Epithelial cell of prostate (primary cell): ENCODE results near the gene GNB2.

ENCODE experiments used
- DNase-seq: peaks from one replicate; pipeline ENCODE4 v3.0.0-alpha.2; 2011; ENCODE audit warnings: low read depth, low spot score
- H3K27ac ChIP-seq: fragments of 450-650 bp; 2 replicates; pipeline ENCODE4 v1.5.1; 2017; ENCODE audit warnings: mild to moderate bottlenecking

Gene GNB2

DNA sequence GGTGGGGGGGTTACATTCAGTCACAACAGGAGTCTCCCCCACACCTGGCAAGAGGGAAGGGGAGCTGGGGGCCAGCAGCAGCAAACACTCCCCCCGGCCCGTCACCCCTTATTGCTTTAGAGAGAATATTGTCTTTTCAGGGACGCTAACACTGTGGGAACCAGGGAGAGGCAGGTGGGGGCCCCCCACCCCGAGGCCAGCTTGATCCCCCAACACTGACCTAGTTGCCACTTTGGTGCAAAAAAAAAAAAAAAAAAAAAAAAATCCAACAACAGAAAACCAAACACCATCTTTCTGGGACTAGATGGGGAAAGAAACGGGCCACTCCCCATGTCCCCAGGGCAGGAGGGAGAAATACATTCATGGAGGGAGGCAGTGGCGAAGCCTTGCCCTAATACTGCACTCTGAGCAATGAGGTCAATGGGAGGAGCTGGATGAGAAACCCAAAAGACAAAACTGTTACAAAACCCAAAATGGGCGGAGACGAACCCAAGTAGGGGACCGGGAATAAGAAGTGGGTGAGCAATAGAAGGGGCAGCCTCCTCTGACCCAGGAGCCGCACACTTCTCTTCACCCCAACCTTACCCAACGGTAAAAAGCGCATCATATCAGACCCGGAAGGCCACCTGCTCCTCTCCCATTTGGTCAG is 6.5 kb downstream of the GNB2 start:
- H3K27ac ChIP-seq = peak overlapping the region; percentile 3
- DNase-seq = no peak

DNA sequence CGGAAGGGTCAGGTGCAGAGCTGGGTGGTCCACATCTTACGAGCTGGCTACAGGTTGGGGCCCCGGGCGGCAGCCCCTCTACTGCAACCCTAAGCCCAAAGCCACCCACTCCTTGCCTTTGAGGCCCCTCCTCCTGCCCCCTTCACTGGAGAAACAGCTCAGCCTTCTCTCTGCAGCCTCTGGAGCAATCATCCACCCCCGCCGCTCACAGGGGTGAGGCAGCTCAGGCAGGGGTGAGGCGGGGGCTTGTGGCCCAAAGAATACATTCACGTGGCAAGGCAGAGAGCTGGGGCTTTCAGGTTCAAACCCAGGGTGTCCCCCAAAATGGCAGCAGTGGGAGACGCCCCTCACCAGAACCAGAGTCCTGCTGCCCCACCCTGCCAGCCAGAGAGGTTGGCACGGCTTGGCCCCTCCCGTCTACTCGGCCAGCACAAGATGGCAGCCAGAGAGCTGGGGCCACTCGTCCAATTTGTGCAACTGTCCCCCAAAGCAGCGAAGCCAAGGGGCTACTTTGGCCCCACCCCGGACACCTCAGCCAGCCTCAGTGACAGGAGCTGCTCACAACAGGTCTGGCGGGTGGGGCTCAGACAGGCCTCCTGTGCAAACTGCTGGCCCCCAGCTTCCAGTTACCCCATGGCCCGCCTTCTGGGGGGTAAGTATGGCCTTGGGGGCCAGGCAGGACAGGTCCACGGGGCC is 7.2 kb downstream of the GNB2 start:
- H3K27ac ChIP-seq = no peak overlapping the region
- no peak for DNase-seq

DNA sequence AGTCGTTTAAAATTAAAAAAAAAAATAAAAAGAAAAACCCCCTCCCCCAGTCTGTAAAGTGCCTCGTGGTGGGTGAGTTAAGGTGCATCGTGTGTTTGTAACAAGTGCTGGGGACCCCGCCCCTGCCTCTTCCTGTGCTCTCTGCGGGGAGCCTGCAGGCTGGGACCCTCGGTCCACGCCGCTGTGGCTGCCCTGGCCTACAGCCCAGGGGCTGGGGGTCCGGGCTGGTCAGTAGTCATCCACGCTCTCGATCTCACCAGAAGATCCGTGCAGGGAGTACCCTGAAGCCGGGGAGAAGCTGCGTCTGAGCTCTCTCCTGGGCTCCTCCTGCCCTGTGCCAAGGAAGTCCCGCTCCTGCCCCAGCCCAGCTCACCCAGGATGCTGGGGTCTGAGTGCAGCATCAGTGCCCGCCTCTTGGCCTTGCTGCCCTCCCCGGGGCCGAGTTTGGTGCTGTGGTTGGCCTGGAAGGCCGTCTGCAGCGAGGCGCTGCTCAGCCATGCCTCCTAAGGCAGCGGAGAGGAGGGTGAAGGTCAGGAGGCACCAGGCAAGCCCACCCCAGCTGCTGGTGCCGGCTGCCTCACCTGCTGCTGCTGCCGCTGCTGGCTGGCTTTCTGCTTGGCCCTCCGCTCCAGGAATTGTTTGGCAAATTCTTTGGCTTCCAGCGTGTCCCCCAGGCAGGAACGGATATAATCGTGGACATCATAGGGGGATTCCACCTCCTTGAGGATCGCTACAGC is 8.1 kb downstream of the GNB2 start:
- H3K27ac ChIP-seq = no peak overlapping the region

DNA sequence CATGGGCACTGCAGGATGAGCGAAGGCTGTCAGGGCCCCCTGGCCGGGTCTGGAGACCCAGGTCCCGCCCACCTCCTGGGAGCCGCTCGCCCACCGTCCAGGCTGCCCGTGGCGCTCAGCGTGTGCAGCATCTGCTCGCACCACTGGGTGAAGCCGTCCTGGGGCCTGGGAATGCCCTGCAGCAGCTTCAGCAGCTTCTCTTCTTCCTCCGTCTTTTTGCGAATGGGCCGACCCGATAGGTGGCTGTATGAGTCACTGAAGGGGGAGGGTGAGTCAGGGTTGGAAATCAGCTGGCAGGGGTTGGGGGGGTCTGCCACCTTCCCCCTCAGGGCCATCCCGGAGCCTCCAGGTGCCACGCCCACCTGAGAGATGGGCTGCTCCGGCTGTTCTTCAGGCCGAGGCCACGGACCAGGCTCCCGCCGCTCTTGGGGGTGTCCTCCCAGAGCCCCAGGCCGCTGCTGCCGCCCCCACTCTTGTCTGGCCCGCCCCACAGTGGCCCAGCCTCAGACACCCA is 8.7 kb downstream of the GNB2 start:
- no peak overlapping the region for H3K27ac ChIP-seq
- no peak for DNase-seq

More for the DNA sequence above, 8.1 kb downstream of the GNB2 start:
- no peak for DNase-seq

DNA sequence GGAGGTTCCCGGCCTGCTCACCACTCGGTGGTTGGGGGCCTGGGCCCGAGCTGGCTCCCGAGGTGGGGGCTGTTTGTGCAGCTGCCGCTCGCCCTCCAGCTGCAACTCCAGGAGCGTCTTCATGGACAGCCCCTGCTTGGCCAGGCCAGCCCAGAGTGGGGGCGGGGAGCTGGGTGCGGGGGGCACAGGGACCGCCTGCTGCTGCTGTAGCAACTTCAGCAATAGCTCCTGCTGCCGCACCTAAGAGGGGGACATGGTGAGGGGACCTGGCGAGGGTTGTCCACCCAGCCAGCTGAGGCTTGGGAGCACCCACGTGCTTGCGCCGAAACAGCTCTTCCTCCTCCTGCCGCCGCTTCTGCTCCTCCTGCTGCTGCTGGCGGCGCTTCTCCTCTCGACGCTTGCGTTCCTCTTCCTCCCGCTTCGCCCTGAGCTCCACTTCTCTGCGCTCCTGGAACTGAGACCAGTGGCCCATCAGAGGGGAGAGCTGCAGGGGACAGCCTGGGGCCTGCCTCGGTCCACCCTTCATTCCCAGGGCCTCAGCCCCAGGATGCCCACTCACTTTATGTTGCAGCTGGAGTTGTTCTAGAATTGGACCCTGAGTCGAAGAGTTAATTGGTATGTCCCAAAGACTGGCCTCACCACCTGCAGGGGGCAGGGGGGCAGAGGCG is 9.6 kb downstream of the GNB2 start:
- DNase-seq = no peak
- H3K27ac ChIP-seq = no peak overlapping the region

DNA sequence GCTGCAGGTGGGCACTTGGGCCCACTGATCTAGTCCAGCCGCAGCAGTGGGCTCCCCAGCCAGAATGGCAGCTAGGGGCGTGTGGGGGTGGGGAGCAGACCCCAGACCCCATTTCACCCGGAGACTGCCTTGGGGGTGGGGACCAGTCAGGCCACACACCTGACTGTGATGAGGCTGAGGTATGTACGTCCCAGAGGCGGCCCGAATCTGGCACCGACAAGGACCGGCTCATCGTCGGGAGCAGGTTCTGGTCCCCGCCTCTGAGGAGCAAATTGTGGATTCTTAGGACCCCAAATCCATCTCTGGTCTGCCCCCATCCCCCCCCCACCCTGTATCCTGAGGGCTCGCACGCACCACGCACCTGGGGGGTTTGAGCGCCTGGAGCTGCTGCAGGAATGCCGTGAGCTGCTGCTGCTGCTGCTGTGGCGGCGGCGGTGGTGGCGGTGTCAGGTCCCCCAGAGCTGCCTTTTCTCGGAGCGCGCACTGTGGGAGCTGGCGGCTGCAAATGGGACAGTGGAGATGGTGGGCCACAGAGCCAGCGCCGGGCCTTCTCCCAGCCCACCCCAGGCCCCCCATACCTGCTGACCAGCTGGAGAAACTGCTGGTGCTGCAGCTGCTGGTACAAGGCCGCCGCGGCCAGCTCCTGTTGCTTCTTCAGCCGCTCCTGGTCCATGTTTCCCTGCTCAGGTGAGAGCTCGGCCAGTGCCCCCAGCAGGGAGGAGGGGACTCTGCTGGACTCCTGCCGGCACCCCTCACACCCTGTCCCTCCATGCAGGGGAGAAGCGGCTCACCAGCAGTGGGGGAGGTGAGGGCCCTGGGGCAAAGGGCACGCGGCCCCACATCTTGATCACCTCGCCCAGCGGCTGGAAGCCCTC is 10.4 kb downstream of the GNB2 start:
- H3K27ac ChIP-seq = no peak overlapping the region
- no peak for DNase-seq

DNA sequence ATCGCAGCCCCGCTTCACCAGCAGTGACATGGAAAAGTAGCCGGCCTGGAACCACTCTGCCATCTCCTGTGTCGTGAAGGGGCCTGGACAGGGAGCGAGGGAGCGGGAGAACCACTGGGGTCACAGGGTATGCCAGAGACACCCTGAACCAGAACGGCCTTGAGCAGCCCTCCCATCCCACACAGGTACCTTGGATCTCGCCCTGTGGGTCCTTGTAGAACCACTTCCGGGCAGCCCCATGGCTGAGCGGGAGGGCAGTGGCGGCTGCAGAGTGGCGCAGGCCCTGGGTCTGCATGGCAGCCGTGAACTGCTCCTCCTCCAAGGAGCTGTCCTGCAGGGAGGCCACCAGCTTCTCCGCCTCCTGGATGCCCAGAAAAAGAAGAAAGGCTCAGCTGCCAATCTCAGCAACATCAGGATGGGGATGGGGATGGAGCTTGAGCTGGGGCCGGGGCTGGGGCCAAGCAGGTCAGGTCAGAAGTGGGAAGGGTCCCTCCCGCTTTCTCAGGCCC is 11.0 kb downstream of the GNB2 start:
- DNase-seq = no peak
- H3K27ac ChIP-seq = no peak overlapping the region

DNA sequence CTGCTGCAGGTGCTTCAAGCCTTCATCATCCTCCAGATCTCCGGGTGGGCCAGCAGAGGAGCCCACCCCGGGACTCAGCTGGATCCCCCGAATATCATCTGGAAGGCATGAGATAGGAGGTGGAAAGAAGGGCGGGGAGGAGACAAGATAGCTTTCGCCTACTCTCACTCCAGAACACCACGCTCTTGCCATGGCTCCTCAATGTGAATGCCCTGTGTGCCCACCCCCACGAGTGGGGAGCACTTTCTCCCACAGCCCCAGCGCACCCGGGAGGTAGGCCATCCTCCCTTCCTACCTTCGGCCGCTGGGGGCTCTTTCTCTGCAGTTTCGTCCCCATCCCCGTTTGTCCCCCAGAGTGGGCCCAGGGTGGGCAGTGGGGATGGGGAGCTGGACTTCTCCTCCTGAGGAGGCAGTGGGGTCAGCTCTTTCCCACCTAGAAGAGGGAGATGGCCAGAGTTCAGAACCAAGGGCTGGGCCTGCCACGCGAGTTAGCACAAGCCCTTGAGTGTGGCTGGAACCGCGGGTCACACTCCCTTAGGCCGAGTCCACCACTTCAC is 11.6 kb downstream of the GNB2 start:
- H3K27ac ChIP-seq = no peak overlapping the region
- DNase-seq = no peak

DNA sequence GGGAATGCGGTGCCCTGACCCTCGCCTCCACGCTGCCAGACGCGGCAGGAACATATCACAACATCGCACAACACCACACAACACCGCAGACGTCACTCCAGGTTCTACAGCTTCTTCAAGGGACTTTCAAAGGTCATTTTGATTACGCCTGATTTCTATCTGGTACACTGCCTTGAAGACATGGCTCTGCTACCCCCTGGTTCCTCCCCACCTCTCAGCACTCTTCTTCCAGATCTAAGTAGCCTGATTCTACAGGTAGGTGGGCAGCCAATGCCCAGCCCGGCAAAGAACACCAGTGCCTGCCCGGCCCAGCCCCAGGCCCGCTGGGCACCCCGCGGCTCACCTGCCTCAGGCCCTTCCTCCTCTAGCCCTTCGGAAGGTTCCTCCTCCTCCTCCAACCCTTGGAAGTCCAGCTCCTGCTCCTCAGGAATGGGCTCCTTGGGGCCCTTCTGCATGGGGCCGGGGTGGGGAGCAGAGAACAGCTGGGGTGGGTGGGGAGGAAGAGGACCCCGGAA is 12.1 kb downstream of the GNB2 start:
- no peak for DNase-seq
- no peak overlapping the region for H3K27ac ChIP-seq

DNA sequence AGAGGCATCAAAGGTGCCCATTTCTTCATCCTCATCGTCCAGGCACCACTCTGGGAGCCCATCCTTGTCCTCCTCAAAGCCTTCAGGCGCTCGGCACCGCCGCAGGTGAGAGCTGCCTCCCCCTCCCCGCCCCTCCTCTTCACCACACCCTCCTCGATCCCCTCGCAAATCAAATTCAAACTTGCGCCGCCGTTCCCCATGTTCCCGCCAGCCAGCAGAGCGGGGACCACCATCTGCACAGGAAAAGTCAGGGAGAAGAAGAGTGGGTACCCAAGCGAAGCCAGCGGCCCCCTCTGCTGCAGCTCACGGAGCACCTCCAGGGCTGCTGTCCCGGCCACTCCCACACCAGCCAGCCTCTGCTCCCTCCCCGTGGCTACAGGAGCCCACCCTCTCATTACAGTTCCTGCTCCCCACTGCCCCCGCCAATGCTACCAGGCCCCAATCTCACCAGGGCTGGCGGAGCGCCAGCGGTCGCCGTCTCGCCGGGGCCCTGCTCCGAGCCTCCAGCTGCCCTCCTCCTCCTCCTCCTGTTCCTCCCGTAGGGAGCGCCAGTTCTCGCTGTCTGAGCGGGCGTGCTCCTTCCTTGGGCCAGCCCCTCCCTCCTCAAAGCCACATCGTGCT is 12.8 kb downstream of the GNB2 start:
- DNase-seq = no peak
- H3K27ac ChIP-seq = no peak overlapping the region

DNA sequence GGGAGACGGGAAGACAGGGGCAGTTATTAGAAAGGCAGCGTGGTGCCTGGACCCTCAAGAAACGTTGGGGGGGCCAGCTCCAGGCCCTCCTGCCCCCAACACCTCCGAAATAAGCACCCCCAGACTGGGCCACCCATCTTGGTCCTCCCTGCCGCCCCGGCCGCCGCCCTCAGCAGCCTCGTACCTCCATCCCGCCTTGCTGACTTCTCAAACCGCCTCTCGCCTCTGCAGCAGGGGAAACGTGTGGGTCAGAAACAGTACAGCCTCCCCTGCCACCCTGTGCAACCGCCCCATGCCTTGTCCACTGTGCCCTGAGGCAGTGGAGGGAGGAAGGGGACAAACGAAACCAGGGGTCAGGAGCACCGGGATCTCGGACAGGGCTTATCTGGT is 13.3 kb downstream of the GNB2 start:
- H3K27ac ChIP-seq = no peak overlapping the region
- no peak for DNase-seq

DNA sequence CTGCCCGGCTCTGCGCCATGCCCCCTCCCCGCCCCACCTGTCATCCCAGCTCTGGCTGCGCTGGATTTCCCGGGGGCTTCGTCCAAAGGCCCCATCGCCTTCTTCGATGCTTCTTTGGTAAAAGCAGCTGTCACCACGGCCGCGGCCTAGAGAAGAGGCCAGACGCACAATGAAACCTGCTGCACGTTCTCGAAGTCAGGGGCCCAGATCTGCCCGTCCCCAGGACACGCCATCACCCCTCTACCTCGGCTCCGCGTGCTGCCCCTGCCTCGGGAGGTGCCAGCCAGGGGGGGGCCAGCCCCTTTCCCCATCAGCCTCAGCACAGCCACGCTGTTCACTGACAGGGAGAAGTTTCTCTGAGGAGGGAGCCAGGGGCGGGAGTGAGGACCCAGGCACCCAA is 13.7 kb downstream of the GNB2 start:
- DNase-seq = no peak
- no peak overlapping the region for H3K27ac ChIP-seq

DNA sequence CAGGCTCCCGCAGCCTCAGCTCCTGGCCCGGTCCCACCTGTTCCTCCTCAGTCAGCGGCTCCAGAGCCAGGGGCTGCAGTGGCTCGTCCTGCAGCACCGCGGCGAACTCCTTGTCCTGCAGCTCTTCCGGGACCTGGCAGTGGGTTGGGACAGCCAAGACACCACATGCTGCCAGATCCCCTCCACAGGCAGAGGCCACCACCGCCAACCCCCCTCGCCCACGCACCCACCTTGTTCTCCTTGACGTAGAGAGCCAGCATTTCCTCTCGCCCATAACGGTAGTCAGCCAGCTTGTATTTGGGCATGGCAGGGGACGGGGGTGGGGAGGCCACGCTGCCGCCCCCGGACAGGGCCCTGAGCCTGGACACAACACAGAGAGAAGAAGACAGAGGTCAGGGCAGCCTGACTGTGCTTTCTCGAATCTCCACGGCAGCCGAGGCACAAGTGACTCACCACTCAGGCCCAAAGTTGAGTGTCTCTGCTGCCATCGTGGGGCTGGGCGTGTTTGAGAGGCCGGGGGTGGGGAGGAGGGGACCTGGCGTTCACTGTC is 14.3 kb downstream of the GNB2 start:
- DNase-seq = no peak
- no peak overlapping the region for H3K27ac ChIP-seq

DNA sequence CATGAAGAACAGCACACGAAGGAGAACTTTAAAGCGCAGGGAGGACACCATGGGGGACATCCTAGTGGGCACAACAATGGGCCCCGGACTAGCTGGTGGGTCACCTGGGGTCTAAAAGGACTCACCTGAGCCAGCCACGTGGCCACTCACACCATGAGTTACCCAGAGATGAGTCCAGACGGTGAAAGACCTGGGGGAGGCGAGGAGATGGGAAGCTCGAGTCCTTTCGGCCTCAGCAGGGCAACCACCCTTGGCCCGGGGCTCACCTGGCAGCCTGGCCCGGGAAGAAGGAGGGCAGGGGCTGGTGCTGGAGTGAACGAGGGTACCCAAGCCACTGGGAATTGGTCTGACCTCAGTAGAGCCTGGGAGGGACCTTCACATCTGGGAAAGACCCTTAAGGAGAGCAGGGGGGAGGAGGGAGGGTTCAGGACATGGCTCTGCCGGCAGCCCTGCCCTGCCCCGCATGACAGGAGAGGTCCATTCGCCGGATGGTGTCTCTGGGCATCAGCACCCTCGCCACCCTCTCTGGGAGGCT is 14.9 kb downstream of the GNB2 start:
- DNase-seq = no peak
- H3K27ac ChIP-seq = no peak overlapping the region

DNA sequence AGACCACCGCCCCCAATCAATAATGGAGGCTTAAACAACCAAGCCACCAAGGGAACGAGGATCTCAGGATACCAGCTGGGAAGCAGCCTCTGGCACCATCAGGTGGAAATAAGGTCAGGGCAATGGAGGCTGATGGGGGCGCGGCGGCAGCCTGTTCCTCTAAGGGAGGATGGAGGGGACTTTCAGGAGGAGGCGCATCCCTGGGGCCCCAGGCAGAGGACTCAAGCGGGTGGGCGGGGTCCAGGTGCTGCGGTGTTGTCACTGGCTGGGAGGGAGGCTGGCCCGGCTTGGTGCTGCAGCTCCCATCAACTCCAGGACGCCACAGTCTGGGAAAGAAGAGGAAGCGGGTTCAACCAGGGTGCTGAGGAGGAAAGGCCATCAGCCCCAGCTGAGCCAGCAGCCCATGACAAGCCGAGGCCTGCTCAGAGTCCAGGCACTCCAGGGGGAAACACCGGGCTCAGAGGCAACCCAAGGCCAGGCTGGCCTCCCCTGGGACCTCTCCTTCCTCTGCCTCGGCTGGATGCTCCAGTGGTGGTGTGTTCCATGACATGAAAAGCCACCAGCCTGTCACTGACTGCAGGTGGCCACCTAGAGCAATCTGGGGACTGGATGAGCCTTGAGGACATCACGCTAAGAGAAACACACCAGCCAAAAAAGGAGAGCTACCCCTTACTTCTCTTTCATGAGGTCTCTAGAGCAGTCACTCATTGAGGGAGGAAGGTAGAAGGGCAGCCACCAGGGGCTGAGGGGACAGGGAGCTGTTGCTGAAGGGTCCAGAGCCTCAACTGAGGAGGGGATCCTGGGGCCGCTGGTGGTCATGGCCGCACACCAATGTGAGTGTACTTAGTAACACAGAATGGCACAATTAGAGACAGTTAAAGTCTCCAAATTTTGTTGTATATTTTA is 15.9 kb downstream of the GNB2 start:
- DNase-seq = no peak
- no peak overlapping the region for H3K27ac ChIP-seq

DNA sequence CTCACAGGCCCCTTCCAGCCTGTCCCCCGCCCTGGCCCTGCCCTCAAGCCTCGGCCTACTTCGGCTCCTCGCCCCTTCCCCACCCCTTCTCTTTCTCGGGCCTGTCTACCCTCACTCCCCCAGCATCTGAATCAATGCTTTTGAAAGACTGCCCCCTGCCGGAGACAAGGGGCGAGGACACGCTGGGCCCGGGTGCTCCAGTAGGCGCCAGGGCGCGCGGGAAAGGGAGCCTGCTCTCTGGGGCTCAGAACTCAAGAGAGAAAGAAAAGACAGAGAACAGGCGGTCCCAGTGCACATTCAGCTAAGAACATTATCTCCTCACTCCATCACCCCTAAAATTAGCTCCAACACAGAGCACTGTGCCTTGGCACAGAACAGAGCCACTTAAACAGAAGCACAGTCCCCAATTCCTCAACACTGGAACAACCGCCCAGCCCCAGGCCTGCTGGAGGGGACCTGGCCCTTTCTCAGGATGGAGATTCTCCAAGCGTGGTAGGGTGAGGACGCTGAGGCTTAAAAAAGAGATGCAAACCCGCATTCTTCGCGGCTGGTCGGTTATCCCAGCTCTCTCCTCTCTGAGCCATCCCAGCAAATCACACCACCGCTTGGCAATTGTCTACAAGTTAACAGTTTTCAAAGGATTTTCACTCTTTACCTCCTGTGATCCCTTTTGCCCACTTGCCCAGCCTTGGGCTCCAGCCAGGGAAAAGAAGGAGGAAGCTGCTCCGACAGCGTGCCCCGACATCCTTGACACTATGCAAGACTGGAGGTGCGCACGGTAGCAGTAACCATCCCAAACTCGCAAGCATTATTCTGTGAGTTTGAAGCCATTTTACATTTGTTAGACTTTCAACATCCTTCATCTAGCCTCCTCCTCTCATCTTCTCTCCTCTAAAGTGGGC is 18.4 kb downstream of the GNB2 start:
- no peak overlapping the region for H3K27ac ChIP-seq
- DNase-seq = no peak
